Endothelial cell of umbilical vein (primary cell): ENCODE results near the gene CFLAR. TPM values are rescaled to one million over a fixed set of nuclear protein-coding genes. Genes with fewer than 3 reads are reported as not detected.

Experiments used
- BruUV-seq: library from RNA; stranded (reverse); fragments of 400-500 nt; replicated peaks from 2 replicates; lab custom pipeline; 2021; lab: Mats Ljungman, UMichigan
- CTCF ChIA-PET: fragments of 300-600, 350-600 bp; sonication (Branson Sonifier 250); formaldehyde crosslinking; loops from one replicate; lab custom pipeline; 2021; ENCODE audit warnings: antibody characterized with exemption, inconsistent platforms; lab: Charles Lee
- POLR2A ChIA-PET: fragments of 300-600, 350-600 bp; sonication (Branson Sonifier 250); formaldehyde crosslinking; loops from one replicate; lab custom pipeline; 2021; ENCODE audit warnings: antibody characterized with exemption, inconsistent platforms; lab: Charles Lee
- DNase-seq: peaks from one replicate; pipeline ENCODE4 v3.0.0-alpha.2; 2011; ENCODE audit warnings: low read depth, low spot score
- FAIRE-seq: peaks from 2 replicates; lab custom pipeline; 2011; peaks lifted over from hg19 to GRCh38; lab: Jason Lieb, UNC
- H2AFZ ChIP-seq: 2 replicates; pipeline ENCODE4 v1.6.0; 2012; ENCODE audit warnings: low read depth, low read length, control low read depth, inconsistent platforms
- H3K27ac ChIP-seq: 2 replicates; pipeline ENCODE4 v1.5.1; 2011; ENCODE audit warnings: low read depth, mild to moderate bottlenecking, control low read depth, low read length, moderate library complexity; ENCODE audit not compliant: insufficient read depth
- H3K27me3 ChIP-seq, 2 experiments: 2 replicates each; pipeline versions ENCODE4 v1.6.0 to v1.6.1; 2011; ENCODE audit warnings: low read length in 2 of 2, mixed read lengths in 1 of 2; ENCODE audit not compliant: control insufficient read depth in 2 of 2, insufficient read depth in 2 of 2
- H3K36me3 ChIP-seq, 2 experiments: 2 replicates in 1 of 2; 3 replicates in 1 of 2; pipeline ENCODE4 v1.5.1; 2011; ENCODE audit warnings: low read length in 2 of 2, mild to moderate bottlenecking in 1 of 2, moderate library complexity in 1 of 2; ENCODE audit not compliant: control insufficient read depth in 2 of 2, insufficient read depth in 2 of 2; ENCODE audit errors: extremely low read depth in 1 of 2
- H3K4me1 ChIP-seq: 3 replicates; pipeline ENCODE4 v1.5.1; 2011; ENCODE audit warnings: mild to moderate bottlenecking, low read length; ENCODE audit not compliant: control insufficient read depth, insufficient read depth; ENCODE audit errors: extremely low read depth
- H3K4me2 ChIP-seq: 2 replicates; pipeline ENCODE4 v1.6.1; 2011; ENCODE audit warnings: low read length, control low read depth, mixed read lengths; ENCODE audit not compliant: insufficient read depth
- H3K4me3 ChIP-seq, 3 experiments: fragments of 200-600 bp in 1 of 3; sonication (generic), shearing (Covaris generic) in 1 of 3; replicated peaks in 1 of 3; 2 replicates each; pipeline ENCODE4 v1.5.1; 2011 to 2016; ENCODE audit warnings: control low read depth in 3 of 3, low read length in 3 of 3, mild to moderate bottlenecking in 2 of 3, inconsistent platforms in 1 of 3, low read depth in 1 of 3, moderate library complexity in 1 of 3; ENCODE audit not compliant: insufficient read depth in 1 of 3
- H3K79me2 ChIP-seq: 2 replicates; pipeline ENCODE4 v1.6.0; 2012; ENCODE audit warnings: low read length, inconsistent platforms; ENCODE audit not compliant: control insufficient read depth, insufficient read depth
- H3K9ac ChIP-seq: replicated peaks from 2 replicates; pipeline ENCODE3; 2011; ENCODE audit warnings: low read length, control low read depth; ENCODE audit not compliant: insufficient read depth; ENCODE audit errors: extremely low read depth
- H3K9me1 ChIP-seq: replicated peaks from 3 replicates; pipeline ENCODE4 v1.6.0; 2011; ENCODE audit warnings: mild to moderate bottlenecking, low read length; ENCODE audit not compliant: control insufficient read depth, insufficient read depth; ENCODE audit errors: extremely low read depth
- H3K9me3 ChIP-seq: replicated peaks from 2 replicates; pipeline ENCODE4 v1.5.1; 2012; ENCODE audit warnings: low read length, inconsistent platforms; ENCODE audit not compliant: control insufficient read depth, insufficient read depth
- H4K20me1 ChIP-seq: replicated peaks from 2 replicates; pipeline ENCODE3; 2011; ENCODE audit warnings: mild to moderate bottlenecking, low read length; ENCODE audit not compliant: control insufficient read depth, insufficient read depth; ENCODE audit errors: extremely low read depth
- GATA2 ChIP-seq: IDR thresholded peaks from 2 replicates; pipeline ENCODE4 v1.7.0; 2011; ENCODE audit warnings: low read depth, mild to moderate bottlenecking, moderate library complexity, mixed read lengths, low read length; ENCODE audit not compliant: insufficient read length, insufficient read depth
- MYC ChIP-seq: IDR thresholded peaks from one replicate; pipeline ENCODE4 v1.6.1; 2011; ENCODE audit warnings: mild to moderate bottlenecking, low read depth, low read length
- POLR2A ChIP-seq: IDR thresholded peaks from 2 replicates; pipeline ENCODE4 v1.6.1; 2012; ENCODE audit warnings: low read depth, mild to moderate bottlenecking, control low read depth, low read length
- dilution Hi-C: fragments of 300-500 bp; cut with MboI; formaldehyde crosslinking; loops from one replicate; pipeline ENCODE4 v1.15.0; 2019; ENCODE audit warnings: low sequenced_read_pairs; ENCODE audit not compliant: extremely low pct_ligation_motif_present
- intact Hi-C: fragments of 100-400 bp; cut with micrococcal nuclease; formaldehyde crosslinking; loops from one replicate; pipeline ENCODE4 v1.10.0; 2022
- polyA plus RNA-seq, 4 experiments: library from polyadenylated mRNA; depleted of rRNA in 3 of 4; stranded (reverse) in 3 of 4; unstranded in 1 of 4; fragments of >200 nt; gene quantifications; 2 replicates each; pipeline versions ENCODE4 v1.2.1 to v1.2.3, GENCODE V29; 2011 to 2012; ENCODE audit warnings: missing spikeins in 1 of 4
- total RNA-seq: library from RNA; stranded (reverse); gene quantifications from 2 replicates; pipeline ENCODE4 v1.2.3, GENCODE V29; 2021
- TF ChIP-seq, protein P1 (sequence below): IDR thresholded peaks from 2 replicates; pipeline ENCODE4 v1.6.1; 2011; ENCODE audit not compliant: insufficient read depth, insufficient read length
- TF ChIP-seq, protein P2 (sequence below), 2 donors: IDR thresholded peaks; 1 replicate in 1 of 2; 2 replicates in 1 of 2; pipeline ENCODE4 v1.5.1; 2011; ENCODE audit warnings: low read length in 2 of 2, mild to moderate bottlenecking in 2 of 2, moderate library complexity in 2 of 2, control low read depth in 1 of 2, inconsistent platforms in 1 of 2, low read depth in 1 of 2; ENCODE audit not compliant: insufficient read depth in 1 of 2; ENCODE audit errors: extremely low read depth in 1 of 2

Gene CFLAR
- total and polyA plus RNA-seq, 2 donors (not counting 3 experiments of a cell fraction or from before 2014, with no cell fraction given): 104 to 260 TPM

DNA sequence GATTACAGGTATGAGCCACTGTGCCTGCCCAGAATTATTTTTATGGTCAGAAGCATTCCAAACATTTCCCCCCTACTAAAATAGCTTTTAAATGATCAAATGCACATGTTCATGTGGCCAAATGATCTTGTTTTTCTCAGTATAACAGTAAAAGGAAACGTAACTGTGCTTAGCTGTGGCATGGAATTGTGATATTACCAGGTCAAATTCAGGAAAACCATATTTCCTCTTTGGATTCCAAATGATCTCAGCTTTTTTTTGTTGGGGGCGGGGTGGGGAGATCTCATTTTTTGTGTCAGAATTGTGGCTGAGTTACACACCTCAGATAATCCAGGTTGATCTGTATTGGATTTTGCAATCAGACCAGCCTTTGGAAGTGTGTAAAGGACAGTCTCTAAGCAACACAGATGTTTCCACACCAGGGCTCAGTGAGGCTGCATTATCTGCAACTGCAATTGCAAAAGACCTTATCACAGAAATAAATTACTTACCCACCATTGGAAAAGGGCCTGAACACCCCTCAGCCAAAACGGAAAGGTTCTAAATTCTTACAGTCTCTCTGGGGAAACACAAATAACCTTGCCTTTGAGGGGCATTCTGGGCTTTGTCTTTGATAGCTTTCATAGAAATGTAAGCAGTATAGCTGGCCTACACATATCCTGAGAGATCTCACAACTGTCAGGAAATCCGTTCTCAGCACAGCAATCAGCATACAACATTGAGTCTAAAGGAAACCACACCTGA is 75.3 kb downstream of the CFLAR start:
- Histone ChIP-seq H3K9me3 (no peaks in the 10 kb centered on the region), H4K20me1 (no peaks in the 10 kb centered on the region), H3K9me1 (no peaks in the 10 kb centered on the region), H3K4me1 (peaks cover 35% of the 10 kb centered on the region), H3K27me3 (no peaks in the 10 kb centered on the region), H3K27ac (peak overlapping the region; percentile 69), H3K4me2 (peak overlapping the region; percentile 61), H2AFZ (no peak overlapping the region), H3K4me3 (peak overlapping the region in 1 of 3 experiments; percentile 37), H3K79me2 (peaks cover 5% of the 10 kb centered on the region), H3K36me3 (peaks cover 13 to 16% of the 10 kb centered on the region in 2 experiments), H3K9ac (peak overlapping the region; percentile 47)
- intact Hi-C loops (loop anchor here (1.0 kb wide), 2 partner anchors 8 to 29 kb away; partner anchors contain the start of gene CASP10), dilution Hi-C loops (loop anchor here (25.0 kb wide), 1 partner anchor 279 kb away; no protein-coding TSS in a partner anchor)
- ChIA-PET POLR2A (interaction anchor here (0.6 to 1.6 kb wide), 3 partner anchors 9 to 336 kb away, joined by 3 read pairs; partner anchors contain the start of gene CASP10), CTCF (interaction anchor here (1.0 to 3.4 kb wide), 7 partner anchors 8 to 290 kb away, joined by 3 to 42 read pairs (median 5); partner anchors contain the start of gene CASP10)
- DNase-seq (peak; percentile 93), FAIRE-seq (peak; percentile 91)
- BruUV-seq: no TSS peak
- TF ChIP-seq GATA2 (peak; percentile 33), MYC (no peak)

DNA sequence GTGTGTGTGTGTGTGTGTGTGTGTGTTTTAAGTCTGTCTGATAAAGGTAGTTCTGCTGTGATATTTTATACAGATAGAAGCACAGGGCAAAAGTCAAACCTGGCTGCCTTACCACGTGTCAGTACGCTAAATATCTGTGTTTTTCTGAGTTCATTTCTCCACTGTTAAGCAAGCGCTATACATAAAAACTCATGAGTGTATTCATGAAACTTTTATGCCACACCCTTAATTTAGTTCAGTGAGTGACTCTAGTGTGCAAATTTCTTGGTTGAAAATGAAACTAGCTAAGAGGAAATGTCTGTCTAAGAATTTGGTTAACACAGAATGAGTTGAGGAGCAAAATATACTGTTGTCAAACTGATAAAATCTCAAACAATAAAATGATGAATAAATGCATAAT is 78.1 kb downstream of the CFLAR start:
- TF ChIP-seq, protein P1, sequence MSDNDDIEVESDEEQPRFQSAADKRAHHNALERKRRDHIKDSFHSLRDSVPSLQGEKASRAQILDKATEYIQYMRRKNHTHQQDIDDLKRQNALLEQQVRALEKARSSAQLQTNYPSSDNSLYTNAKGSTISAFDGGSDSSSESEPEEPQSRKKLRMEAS: no peak
- TF ChIP-seq GATA2 (no peak), POLR2A (no peak), MYC (no peak)
- TF ChIP-seq, protein P2, sequence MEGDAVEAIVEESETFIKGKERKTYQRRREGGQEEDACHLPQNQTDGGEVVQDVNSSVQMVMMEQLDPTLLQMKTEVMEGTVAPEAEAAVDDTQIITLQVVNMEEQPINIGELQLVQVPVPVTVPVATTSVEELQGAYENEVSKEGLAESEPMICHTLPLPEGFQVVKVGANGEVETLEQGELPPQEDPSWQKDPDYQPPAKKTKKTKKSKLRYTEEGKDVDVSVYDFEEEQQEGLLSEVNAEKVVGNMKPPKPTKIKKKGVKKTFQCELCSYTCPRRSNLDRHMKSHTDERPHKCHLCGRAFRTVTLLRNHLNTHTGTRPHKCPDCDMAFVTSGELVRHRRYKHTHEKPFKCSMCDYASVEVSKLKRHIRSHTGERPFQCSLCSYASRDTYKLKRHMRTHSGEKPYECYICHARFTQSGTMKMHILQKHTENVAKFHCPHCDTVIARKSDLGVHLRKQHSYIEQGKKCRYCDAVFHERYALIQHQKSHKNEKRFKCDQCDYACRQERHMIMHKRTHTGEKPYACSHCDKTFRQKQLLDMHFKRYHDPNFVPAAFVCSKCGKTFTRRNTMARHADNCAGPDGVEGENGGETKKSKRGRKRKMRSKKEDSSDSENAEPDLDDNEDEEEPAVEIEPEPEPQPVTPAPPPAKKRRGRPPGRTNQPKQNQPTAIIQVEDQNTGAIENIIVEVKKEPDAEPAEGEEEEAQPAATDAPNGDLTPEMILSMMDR (IDR thresholded peaks at IDR 0.05; ENCODE audit: extremely low read depth in 1 of 2, insufficient read depth in 1 of 2, low read depth in 1 of 2, low read length in 2 of 2): no peak
- H4K20me1 ChIP-seq: no peaks in the 10 kb centered on the region
- ChIA-PET POLR2A (interaction anchor here (0.7 kb wide), 1 partner anchor 11 kb away, joined by 3 read pairs; the partner anchor contains the start of gene CASP10), CTCF (interaction anchor here (0.8 to 3.8 kb wide), 8 partner anchors 11 to 38 kb away, joined by 3 to 27 read pairs (median 6); partner anchors contain the start of gene CASP10)
- no peaks in the 10 kb centered on the region for H3K27me3 ChIP-seq
- peaks cover 35% of the 10 kb centered on the region for H3K4me1 ChIP-seq
- no peak overlapping the region for H2AFZ ChIP-seq
- dilution Hi-C loops: loop anchor here (25.0 kb wide), 1 partner anchor 282 kb away; no protein-coding TSS in a partner anchor
- H3K4me3 ChIP-seq: no peak overlapping the region
- H3K27ac ChIP-seq: no peak overlapping the region
- no peak for FAIRE-seq
- no peaks in the 10 kb centered on the region for H3K9me3 ChIP-seq
- no peaks in the 10 kb centered on the region for H3K9me1 ChIP-seq
- no peak overlapping the region for H3K9ac ChIP-seq
- H3K36me3 ChIP-seq: peaks cover 12 to 15% of the 10 kb centered on the region in 2 experiments
- peak overlapping the region; percentile 24 for H3K4me2 ChIP-seq
- DNase-seq: no peak
- intact Hi-C loops: no loop called here
- BruUV-seq: no TSS peak
- peaks cover 4% of the 10 kb centered on the region for H3K79me2 ChIP-seq
